ENCODE results near the gene QARS1. TPM values are rescaled to one million over a fixed set of nuclear protein-coding genes. Genes with fewer than 3 reads are reported as not detected.

QARS1 gene
- total RNA-seq, 1 donor from 2014 or later = 342 TPM

- Mint-ChIP-seq H3K9me3 (no peaks in the 10 kb centered on the region), H3K27ac (no peak overlapping the region), H3K4me1 (peaks cover 19% of the 10 kb centered on the region), H3K27me3 (no peaks in the 10 kb centered on the region), H3K36me3 (ENCODE audit: low read depth) (peaks cover 61% of the 10 kb centered on the region), H3K4me3 (no peak overlapping the region)
- DNase-seq = no peak
- intact Hi-C loops (cut with micrococcal nuclease) = loop anchor here (10.0 kb wide), 1 partner anchor 346 kb away; no protein-coding TSS in a partner anchor
- CTCF ChIA-PET = no interaction called here
- no peak for TF ChIP-seq CTCF (IDR thresholded peaks at IDR 0.05)
- ATAC-seq (ENCODE audit: low read depth) = no peak
- POLR2A ChIA-PET = interaction anchor here (0.9 kb wide), 1 partner anchor 22 kb away, joined by 3 read pairs; no protein-coding TSS in a partner anchor
These were observed 5.5 kb downstream of the QARS1 start for GRCh38 chr3:49098910-49099630.

DNA sequence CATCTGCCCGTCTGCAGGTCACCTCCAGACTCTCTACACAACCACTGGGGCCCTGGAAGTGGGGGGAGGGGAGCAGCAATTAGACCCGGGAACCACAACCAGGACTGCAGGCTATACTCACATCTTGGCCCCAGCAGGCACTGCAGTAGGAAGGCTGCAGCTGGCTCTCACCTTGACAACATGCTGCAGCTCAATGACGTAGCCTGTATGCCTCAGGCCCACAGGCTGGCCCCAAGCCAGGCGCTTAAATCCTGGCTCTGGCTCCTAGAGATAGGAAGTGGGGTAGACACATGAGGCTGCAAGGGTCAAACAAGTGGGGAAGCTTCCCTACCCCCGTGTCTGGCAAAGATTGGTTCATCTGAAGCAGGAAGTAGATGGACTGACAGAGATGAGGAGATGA, 6.1 kb downstream of the QARS1 start:
- ChIA-PET POLR2A (no interaction called here), CTCF (no interaction called here)
- Mint-ChIP-seq H3K36me3 (ENCODE audit: low read depth) (peaks cover 64% of the 10 kb centered on the region), H3K9me3 (no peaks in the 10 kb centered on the region), H3K4me1 (peaks cover 15% of the 10 kb centered on the region), H3K4me3 (no peak overlapping the region), H3K27ac (no peak overlapping the region), H3K27me3 (no peaks in the 10 kb centered on the region)
- ATAC-seq (ENCODE audit: low read depth) (no peak), DNase-seq (no peak)
- TF ChIP-seq CTCF (IDR thresholded peaks at IDR 0.05) = no peak
- intact Hi-C loops (cut with micrococcal nuclease) = loop anchor here (10.0 kb wide), 1 partner anchor 346 kb away; no protein-coding TSS in a partner anchor

- no peaks in the 10 kb centered on the region for H3K27me3 Mint-ChIP-seq
- H3K4me1 Mint-ChIP-seq = peaks cover 46% of the 10 kb centered on the region
- intact Hi-C loops (cut with micrococcal nuclease) = loop anchor here (1.0 to 10.0 kb wide), 19 partner anchors 10 to 1007 kb away; partner anchors contain the start of genes APEH, ARIH2, DAG1 and IMPDH2
- no peaks in the 10 kb centered on the region for H3K9me3 Mint-ChIP-seq
- POLR2A ChIA-PET = interaction anchor here (0.6 to 4.7 kb wide), 39 partner anchors 10 to 1257 kb away, joined by 3 to 76 read pairs (median 7); partner anchors contain the start of genes ARIH2, C3orf62, CYB561D2 and DAG1
- H3K27ac Mint-ChIP-seq = peak within 1 kb of the TSS; percentile 97
- ATAC-seq (ENCODE audit: low read depth) = peak; percentile 78
- TF ChIP-seq CTCF (IDR thresholded peaks at IDR 0.05) = no peak
- peak; percentile 95 for DNase-seq
- peaks cover 49% of the 10 kb centered on the region for H3K36me3 Mint-ChIP-seq (ENCODE audit: low read depth)
- CTCF ChIA-PET = interaction anchor here (0.7 to 3.4 kb wide), 10 partner anchors 10 to 321 kb away, joined by 3 to 48 read pairs (median 4); partner anchors contain the start of genes IMPDH2, NDUFAF3, QARS1 and USP19
- H3K4me3 Mint-ChIP-seq = peak within 1 kb of the TSS; percentile 97
These were observed 10.4 kb downstream of the QARS1 start, which contains the start of gene QRICH1 for GRCh38 chr3:49093853-49094767. Gene QRICH1, minus strand, starts transcription at chr3:49094071. Its CDS starts 17,054 bp downstream, at chr3:49077017.

DNA sequence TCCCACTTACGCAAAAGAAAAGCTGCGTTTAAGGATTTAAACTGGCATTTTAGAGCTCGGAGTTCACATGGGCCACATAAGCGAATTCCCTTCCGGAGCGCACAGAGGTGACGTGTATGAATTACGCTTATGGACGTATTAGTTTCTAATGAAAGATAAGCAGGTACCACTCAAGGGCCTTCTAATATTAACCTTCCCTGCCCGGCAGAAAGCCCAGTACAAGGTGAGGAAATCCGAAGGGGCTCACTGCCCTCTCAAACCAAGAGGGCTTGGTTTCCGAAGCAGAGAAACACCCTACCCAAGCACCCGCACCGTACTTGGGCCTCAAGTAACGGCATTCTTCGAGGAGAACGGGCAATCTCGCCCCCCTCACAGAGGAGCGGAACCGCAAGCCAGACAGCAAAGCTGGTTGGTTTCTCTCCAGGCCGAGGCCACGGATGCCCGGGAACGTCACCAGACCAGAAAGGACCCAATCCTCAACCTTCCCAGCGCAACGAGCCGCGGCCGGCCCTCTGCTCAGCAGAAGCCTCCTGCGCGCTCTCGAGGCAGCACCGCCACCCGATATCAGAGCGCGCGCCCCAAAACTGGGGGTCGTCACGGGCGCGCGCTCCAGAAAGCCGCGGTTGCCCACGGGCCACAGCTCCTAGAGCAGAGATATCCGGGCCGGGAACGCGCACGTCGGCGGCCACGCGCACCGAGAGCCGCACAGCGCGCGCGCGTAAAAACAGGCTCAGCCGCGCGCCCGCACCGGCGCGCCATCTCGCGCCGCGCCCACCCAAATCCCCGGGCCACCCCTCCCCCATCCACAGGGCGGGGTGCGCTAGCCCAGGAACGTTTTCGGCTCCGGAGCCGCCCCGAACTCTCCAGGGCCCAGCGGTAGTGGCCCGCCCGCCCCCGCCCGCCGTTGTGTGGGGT, 11.4 kb downstream of the QARS1 start:
- POLR2A ChIA-PET = interaction anchor here (0.6 to 4.7 kb wide), 37 partner anchors 11 to 1258 kb away, joined by 3 to 76 read pairs (median 7); partner anchors contain the start of genes ARIH2, C3orf62, CYB561D2 and DAG1
- Mint-ChIP-seq H3K27ac (peak overlapping the region; percentile 89), H3K27me3 (no peaks in the 10 kb centered on the region), H3K4me3 (peak overlapping the region; percentile 97), H3K9me3 (no peaks in the 10 kb centered on the region), H3K36me3 (ENCODE audit: low read depth) (peaks cover 39% of the 10 kb centered on the region), H3K4me1 (peaks cover 48% of the 10 kb centered on the region)
- peak; percentile 82 for DNase-seq
- TF ChIP-seq CTCF (IDR thresholded peaks at IDR 0.05) = no peak
- CTCF ChIA-PET = interaction anchor here (0.9 to 3.4 kb wide), 11 partner anchors 11 to 322 kb away, joined by 3 to 48 read pairs (median 4); partner anchors contain the start of genes IMPDH2, NDUFAF3, QARS1 and USP4
- peak; percentile 33 for ATAC-seq (ENCODE audit: low read depth)
- intact Hi-C loops (cut with micrococcal nuclease) = loop anchor here (1.0 to 10.0 kb wide), 4 partner anchors 319 to 1006 kb away; partner anchors contain the start of genes SLC26A6 and TCTA

Measured in activated B cell treated with CpG ODN at 0.5 μM for 24 hours (primary cell).